GM21390 (cell line): ENCODE data around the gene VAV1.
"Not testable (repeated sequence)": the region's sequence is repeated elsewhere in the genome, so short reads cannot be mapped to it uniquely, and the experiment has no call there.

Experiments
- ATAC-seq: cut with Tn5 transposase; IDR thresholded peaks from one replicate; pipeline ENCODE4 v1.9.1; 2021; ENCODE audit not compliant: unreplicated experiment

Gene VAV1

GRCh38 chr19:6754653-6755463 is 17.6 kb upstream of the VAV1 start:
- no peak for ATAC-seq

GRCh38 chr19:6760606-6761005 is 11.9 kb upstream of the VAV1 start:
- ATAC-seq: no peak

GRCh38 chr19:6761053-6761676 is 11.3 kb upstream of the VAV1 start:
- no peak for ATAC-seq

DNA sequence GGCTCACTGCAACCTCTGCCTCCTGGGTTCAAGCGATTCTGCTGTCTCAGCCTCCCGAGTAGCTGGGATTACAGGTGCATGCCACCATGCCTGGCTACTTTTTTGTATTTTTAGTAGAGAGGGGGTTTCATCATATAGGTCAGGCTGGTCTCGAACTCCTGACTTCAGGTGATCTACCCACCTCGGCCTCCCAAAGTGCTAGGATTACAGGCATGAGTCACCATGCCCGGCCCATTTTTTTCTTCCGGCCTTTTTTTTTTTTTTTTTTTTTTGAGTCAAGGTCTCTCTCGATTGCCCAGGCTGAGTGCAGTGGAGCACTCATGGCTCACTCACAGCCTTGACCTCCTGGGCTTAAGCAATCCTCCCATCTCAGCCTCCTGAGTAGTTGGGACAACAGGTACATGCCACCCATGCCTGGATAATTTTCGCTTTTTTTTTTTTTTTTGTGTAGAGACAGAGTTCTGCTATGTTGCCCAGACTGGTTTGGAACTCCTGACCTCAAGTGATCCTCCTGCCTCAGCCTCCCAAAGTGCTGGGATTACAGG is 10.2 kb upstream of the VAV1 start:
- not testable (repeated sequence) for ATAC-seq

GRCh38 chr19:6765738-6766356 is 6.7 kb upstream of the VAV1 start:
- ATAC-seq: no peak

DNA sequence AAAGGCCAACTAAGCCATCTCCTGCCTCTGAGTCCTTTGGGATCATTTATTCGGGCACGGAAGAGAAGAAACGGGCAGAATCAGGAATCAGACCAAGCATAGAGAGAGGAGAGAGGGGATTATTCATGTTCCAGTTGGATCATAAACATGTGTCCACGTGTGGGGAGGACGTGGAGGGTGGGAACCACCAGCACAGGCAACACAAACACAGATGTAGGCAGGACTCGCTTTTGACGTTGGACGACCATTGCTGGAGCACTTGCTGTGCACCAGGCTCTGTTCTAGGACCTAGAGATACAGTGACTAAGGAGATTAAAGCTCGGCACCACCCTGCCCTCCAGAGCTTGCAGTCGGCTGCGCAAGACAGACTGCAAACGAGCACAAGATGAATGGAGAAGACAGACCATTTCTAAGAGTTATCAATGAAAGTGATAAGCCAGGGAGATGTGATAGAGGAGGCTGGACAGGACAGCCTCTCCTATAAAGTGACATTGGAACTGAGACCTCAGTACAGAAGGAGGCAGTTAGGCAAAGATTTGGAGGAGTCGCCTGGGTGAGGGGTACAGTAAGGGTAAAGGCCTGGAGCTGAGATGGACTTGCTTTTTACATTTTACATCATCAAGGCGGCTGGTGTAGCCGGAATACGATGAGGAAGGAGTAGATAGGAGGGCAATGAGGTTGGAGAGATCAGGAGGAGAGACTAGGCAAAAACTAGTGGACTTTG is 6.0 kb upstream of the VAV1 start:
- ATAC-seq: no peak

DNA sequence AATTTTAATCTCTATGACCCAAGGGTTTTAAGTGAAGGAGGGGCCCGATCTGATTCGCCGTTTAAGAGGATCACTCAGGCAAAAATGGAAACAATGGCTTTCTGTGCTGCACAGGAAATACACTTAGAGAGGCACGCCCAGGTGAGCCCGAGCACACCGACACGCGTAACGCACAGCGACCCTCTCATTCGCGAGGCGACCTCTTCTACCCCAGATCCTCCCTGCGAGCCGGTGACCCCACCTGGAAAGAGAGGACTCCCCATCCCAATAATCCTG is 5.5 kb upstream of the VAV1 start:
- peak; percentile 12 for ATAC-seq

GRCh38 chr19:6767357-6768235 is 4.9 kb upstream of the VAV1 start, which contains the start of gene SH2D3A:
TSS of gene SH2D3A (minus strand) at chr19:6767435. CDS start at chr19:6763748, 3,687 bp downstream.
- peak; percentile 55 for ATAC-seq

GRCh38 chr19:6768236-6768785 is 4.2 kb upstream of the VAV1 start:
- ATAC-seq: no peak

DNA sequence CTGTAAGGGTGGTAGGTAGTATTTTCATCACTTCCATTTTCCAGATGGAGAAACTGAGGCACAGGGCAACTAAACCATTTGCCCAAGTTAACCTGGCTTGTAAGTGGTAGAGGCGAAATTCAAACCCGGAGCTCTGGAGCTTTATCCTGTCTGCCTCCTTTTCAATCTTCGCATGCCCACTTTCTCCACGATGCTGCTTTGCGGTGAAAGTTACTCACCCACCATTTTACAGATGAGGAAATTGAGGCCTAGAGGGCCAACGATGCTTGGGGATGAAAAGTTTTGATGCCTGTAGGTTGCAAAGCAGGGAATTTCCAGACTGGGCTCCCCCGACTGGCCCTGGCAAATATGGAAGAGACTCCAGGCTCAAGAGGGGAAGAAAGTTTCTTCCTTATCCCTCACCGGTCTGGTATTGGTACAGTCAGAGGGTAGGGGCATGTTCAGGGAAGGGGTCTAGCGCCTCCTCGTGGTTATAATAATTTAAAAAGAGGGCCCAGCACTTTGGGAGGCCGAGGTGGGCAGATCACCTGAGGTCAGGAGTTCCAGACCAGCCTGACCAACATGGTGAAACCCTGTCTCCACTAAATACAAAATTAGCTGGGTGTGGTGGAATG is 3.4 kb upstream of the VAV1 start:
- ATAC-seq: no peak

DNA sequence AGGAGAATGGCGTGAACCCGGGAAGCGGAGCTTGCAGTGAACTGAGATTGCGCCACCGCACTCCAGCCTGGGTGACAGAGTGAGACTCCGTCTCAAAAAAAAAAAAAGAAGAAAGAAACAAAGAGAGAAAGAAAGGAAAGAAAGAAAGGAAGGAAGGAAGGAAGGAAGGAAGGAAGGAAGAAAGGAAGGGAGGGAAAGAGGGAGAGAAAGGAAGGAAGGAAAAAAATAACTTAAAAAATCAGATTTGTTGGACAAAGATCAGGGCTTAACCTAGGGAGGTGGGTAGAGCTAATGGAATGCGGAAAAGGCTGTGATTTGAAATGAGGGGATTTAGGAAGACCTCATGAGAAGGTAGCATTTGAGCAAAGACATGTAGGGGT is 870 bp upstream of the VAV1 start:
- ATAC-seq: not testable (repeated sequence)

DNA sequence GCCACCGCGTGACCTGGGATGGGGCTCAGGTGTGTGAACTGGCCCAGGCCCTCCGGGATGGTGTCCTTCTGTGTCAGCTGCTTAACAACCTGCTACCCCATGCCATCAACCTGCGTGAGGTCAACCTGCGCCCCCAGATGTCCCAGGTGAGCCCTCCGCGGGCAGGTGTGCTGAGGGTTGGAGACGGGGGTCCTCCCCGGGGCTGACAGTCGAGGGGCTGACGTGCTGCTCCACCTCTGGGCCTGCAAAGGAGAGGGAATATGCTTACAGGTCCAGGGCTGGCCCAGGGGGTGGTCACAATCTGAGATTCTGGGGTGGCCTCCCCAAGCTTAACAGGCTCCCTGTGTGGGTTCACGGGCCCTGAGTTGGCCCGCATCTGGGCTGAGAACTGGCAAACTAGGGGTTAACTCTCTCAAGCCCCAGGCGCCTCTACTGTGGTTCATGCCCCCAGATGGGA is 386 bp downstream of the VAV1 start:
- ATAC-seq: no peak

GRCh38 chr19:6773323-6773931 is 919 bp downstream of the VAV1 start:
- no peak for ATAC-seq

- no peak for ATAC-seq
Measured at GRCh38 chr19:6774821-6775707, 2.6 kb downstream of the VAV1 start.

GRCh38 chr19:6776045-6776444 is 3.5 kb downstream of the VAV1 start:
- ATAC-seq: not testable (repeated sequence)

DNA sequence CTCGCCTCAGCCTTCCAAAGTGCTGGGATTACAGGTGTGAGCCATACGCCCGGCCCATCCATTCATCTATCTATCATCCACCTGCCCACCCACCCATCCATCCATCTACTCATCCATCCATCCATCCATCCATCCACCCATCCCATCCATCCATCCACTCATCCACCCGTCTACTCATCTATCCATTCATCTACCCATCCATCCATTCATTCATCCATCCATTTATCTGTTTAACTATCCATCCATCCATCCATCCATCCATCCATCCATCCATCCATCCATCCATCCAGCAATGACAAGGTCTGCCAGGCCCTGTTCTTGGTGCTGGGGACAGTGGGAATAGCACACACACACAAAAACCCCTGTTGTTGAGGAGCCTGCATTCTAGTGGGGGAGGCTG is 4.5 kb downstream of the VAV1 start:
- no peak for ATAC-seq

GRCh38 chr19:6777434-6777833 is 4.9 kb downstream of the VAV1 start:
- ATAC-seq: no peak

GRCh38 chr19:6778386-6778785 is 5.9 kb downstream of the VAV1 start:
- ATAC-seq: no peak
